NOMO-1 treated with DMSO at 0.1 percent for 48 hours (cell line): Measurements from ENCODE around the gene PPP1R37.
"Not testable (repeated sequence)": the region's sequence is repeated elsewhere in the genome, so short reads cannot be mapped to it uniquely, and the experiment has no call there.

Experiments used
- DNase-seq: peaks from one replicate; lab custom pipeline; 2025; ENCODE audit not compliant: unreplicated experiment; lab: John Stamatoyannopoulos, UW

The PPP1R37 gene

DNA sequence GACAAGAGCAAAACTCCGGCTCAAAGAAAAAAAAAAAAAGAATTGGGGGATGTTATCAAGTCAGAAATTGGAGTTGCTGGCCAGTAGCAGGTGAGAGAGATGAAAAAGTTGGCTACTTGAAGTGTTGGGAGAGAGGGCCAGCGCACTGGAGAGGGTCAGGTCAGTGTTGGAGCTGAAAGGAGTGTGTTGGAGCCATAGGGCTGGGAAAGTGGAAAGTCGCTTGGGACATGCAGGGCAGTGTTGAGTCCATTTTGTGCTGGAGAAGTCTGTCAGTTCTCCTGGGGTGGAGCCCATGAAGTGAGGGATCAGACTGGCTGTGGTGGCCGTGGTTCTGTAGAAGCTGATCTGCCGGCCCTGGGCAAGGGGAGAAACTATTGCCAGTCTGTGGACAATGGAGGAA, 1.7 kb downstream of the PPP1R37 start:
- DNase-seq, result no peak

- no peak for DNase-seq
Measured at GRCh38 chr19:45095496-45096413, 2.8 kb downstream of the PPP1R37 start.

- no peak for DNase-seq
Measured at GRCh38 chr19:45096700-45097099, 3.7 kb downstream of the PPP1R37 start.

GRCh38 chr19:45097450-45097775, 4.4 kb downstream of the PPP1R37 start:
- no peak for DNase-seq

GRCh38 chr19:45097776-45098520, 5.0 kb downstream of the PPP1R37 start:
- DNase-seq, result no peak

- DNase-seq, result no peak
Measured at GRCh38 chr19:45098521-45099466, 5.8 kb downstream of the PPP1R37 start.

GRCh38 chr19:45099467-45100191, 6.7 kb downstream of the PPP1R37 start:
- no peak for DNase-seq

GRCh38 chr19:45100201-45100600, 7.2 kb downstream of the PPP1R37 start:
- DNase-seq, result no peak

GRCh38 chr19:45100846-45101252, 7.9 kb downstream of the PPP1R37 start:
- no peak for DNase-seq

DNA sequence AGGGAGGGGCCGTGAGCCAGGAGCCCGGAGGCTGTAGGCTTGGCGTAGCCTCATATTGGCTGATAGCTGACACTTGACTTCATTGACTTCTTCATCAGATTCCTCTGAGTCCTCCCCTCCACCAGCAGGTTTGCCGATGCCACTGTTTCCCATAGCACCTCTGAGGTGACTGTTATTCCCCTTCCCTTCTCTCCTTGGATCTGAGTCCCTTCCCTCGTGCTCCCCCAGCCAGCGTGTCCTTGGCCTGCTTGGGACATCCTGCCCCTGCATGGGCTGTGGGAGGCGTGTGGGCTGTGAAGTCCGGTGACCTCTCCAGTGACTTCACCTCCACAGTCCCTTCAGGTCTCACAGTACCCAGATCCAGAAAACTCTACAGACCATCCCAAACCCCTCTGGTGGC, 8.8 kb downstream of the PPP1R37 start:
- DNase-seq, result no peak

DNA sequence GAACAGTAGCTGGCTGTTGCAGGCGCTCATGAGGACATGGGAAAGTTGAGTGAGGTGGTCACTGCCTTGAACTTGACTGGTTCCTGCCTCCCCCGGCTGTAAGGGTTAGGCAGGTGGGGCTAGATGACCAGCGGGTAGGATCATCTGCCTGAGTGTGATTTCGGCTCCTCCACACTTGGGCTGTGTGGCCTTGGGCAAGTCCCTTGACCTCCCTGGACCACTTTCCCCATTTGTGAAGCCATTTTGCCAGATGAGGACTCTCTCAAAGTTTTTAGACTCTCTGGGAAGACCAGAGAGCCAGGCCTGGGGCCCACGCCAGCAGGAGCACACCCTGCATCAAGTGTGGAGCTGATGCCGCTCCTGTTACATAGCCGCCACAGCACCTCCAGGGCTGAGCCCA, 9.5 kb downstream of the PPP1R37 start:
- DNase-seq, result no peak

GRCh38 chr19:45103156-45103507, 10.2 kb downstream of the PPP1R37 start:
- no peak for DNase-seq

- DNase-seq, result no peak
Measured at GRCh38 chr19:45103508-45104319, 10.7 kb downstream of the PPP1R37 start.

- no peak for DNase-seq
Measured at GRCh38 chr19:45104658-45105349, 11.8 kb downstream of the PPP1R37 start.

DNA sequence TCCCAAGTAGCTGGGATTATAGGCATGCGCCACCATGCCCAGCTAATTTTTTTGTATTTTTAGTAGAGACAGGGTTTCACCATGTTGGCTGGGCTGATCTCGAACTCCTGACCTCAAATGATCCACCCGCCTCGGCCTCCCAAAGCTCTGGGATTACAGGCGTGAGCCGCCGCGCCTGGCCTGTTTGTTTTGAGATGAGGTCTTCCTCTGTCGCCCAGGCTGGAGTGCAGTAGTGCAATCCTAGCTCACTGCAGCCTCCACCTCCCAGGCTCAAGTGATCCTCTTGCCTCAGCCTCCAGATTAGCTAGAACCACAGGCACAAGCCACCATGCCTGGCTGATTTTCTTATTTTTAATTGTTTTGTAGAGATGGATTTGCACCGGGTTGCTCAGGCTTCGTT, 13.4 kb downstream of the PPP1R37 start:
- not testable (repeated sequence) for DNase-seq

GRCh38 chr19:45107621-45108150, 14.7 kb downstream of the PPP1R37 start:
- no peak for DNase-seq

DNA sequence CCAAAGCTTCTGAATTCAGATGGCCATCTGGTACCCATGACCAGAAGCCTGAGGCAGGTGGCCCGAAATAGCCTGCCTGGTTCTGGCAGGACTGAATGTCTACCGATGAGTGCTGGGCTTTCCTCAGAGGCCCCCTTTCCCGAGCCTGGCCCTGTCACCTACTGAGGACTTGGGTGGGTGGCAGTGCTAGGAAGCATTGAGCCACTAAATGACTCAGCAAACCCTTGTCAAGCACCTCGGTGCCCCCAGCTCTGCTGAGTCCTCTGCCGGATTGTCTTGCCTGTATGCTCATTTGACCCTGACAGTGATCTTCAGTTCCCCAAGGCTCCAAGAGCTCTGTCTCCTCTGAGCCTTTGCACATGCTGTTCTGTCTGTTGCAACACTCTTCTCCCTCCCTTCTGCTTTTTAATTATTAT, 17.9 kb downstream of the PPP1R37 start:
- no peak for DNase-seq

GRCh38 chr19:45112111-45112827, 19.3 kb downstream of the PPP1R37 start:
- DNase-seq, result no peak
